ENCODE results near the gene VRK3. TPM values are rescaled to one million over a fixed set of nuclear protein-coding genes. Genes with fewer than 3 reads are reported as not detected.
A peak's percentile ranks its signal among the peaks of the same experiment; 100 is the strongest.

The VRK3 gene
- total RNA-seq, 1 experiment from 2014 or later = 46.3 TPM

- Mint-ChIP-seq H3K27ac (ENCODE audit: unreplicated experiment) (no peak overlapping the region), H3K4me3 (ENCODE audit: unreplicated experiment) (no peak overlapping the region), H3K4me1 (ENCODE audit: low read depth, unreplicated experiment) (peaks cover 9% of the 10 kb centered on the region), H3K36me3 (ENCODE audit: insufficient read depth, unreplicated experiment) (peaks cover 6% of the 10 kb centered on the region), H3K9me3 (ENCODE audit: unreplicated experiment) (no peaks in the 10 kb centered on the region), H3K27me3 (ENCODE audit: insufficient read depth, unreplicated experiment) (no peaks in the 10 kb centered on the region)
- no peak for DNase-seq
- BruUV-seq (replicated peaks) = no TSS peak
- ChIA-PET CTCF (no interaction called here), POLR2A (interaction anchor here (0.5 kb wide), 1 partner anchor 45 kb away, joined by 4 read pairs; no protein-coding TSS in a partner anchor)
- peaks cover 16% of the 10 kb centered on the region for H3K4me1 ChIP-seq
- H3K9me3 ChIP-seq = no peaks in the 10 kb centered on the region
- no peak overlapping the region for H3K4me3 ChIP-seq (ENCODE audit: low read depth, low read length)
- intact Hi-C loops (cut with micrococcal nuclease; ENCODE audit: unreplicated experiment) = no loop called here
- H3K27me3 ChIP-seq (replicated peaks; ENCODE audit: control insufficient read depth, insufficient read depth, low read length) = no peaks in the 10 kb centered on the region
- no peak for TF ChIP-seq CTCF (IDR thresholded peaks at IDR 0.05; ENCODE audit: insufficient read depth in 1 of 2, low read depth in 1 of 2, low read length in 1 of 2, severe bottlenecking in 1 of 2, unreplicated experiment in 1 of 2)
- H3K36me3 ChIP-seq (ENCODE audit: control insufficient read depth, insufficient read depth, low read length) = no peaks in the 10 kb centered on the region; the same call in 1 of the 2 replicates
These were observed 46.8 kb downstream of the VRK3 start for GRCh38 chr19:49978324-49978723.

- Mint-ChIP-seq H3K4me3 (ENCODE audit: unreplicated experiment) (no peak overlapping the region), H3K27me3 (ENCODE audit: insufficient read depth, unreplicated experiment) (no peaks in the 10 kb centered on the region), H3K4me1 (ENCODE audit: low read depth, unreplicated experiment) (peaks cover 9% of the 10 kb centered on the region), H3K36me3 (ENCODE audit: insufficient read depth, unreplicated experiment) (peaks cover 6% of the 10 kb centered on the region), H3K27ac (ENCODE audit: unreplicated experiment) (no peak overlapping the region), H3K9me3 (ENCODE audit: unreplicated experiment) (no peaks in the 10 kb centered on the region)
- no peak overlapping the region for H3K4me3 ChIP-seq (ENCODE audit: low read depth, low read length)
- H3K36me3 ChIP-seq (ENCODE audit: control insufficient read depth, insufficient read depth, low read length) = no peaks in the 10 kb centered on the region; the same call in 1 of the 2 replicates
- ChIA-PET CTCF (no interaction called here), POLR2A (interaction anchor here (1.0 kb wide), 1 partner anchor 101 kb away, joined by 3 read pairs; the partner anchor contains the start of gene AKT1S1)
- no TSS peak for BruUV-seq (replicated peaks)
- no peak for DNase-seq
- H3K9me3 ChIP-seq = no peaks in the 10 kb centered on the region
- intact Hi-C loops (cut with micrococcal nuclease; ENCODE audit: unreplicated experiment) = no loop called here
- no peak for TF ChIP-seq CTCF (IDR thresholded peaks at IDR 0.05; ENCODE audit: insufficient read depth in 1 of 2, low read depth in 1 of 2, low read length in 1 of 2, severe bottlenecking in 1 of 2, unreplicated experiment in 1 of 2)
- no peaks in the 10 kb centered on the region for H3K27me3 ChIP-seq (replicated peaks; ENCODE audit: control insufficient read depth, insufficient read depth, low read length)
- peaks cover 16% of the 10 kb centered on the region for H3K4me1 ChIP-seq
These were observed 47.3 kb downstream of the VRK3 start for GRCh38 chr19:49977881-49978280.

GRCh38 chr19:49977076-49977475 lies 48.1 kb downstream of the VRK3 start:
- ChIA-PET POLR2A (interaction anchor here (1.0 kb wide), 1 partner anchor 100 kb away, joined by 3 read pairs; the partner anchor contains the start of gene AKT1S1), CTCF (interaction anchor here (0.6 kb wide), 1 partner anchor 297 kb away, joined by 3 read pairs; no protein-coding TSS in a partner anchor)
- Histone ChIP-seq H3K9me3 (no peaks in the 10 kb centered on the region), H3K4me3 (ENCODE audit: low read depth, low read length) (no peak overlapping the region), H3K4me1 (peaks cover 12% of the 10 kb centered on the region), H3K36me3 (ENCODE audit: control insufficient read depth, insufficient read depth, low read length) (no peaks in the 10 kb centered on the region; the same call in 1 of the 2 replicates), H3K27me3 (replicated peaks; ENCODE audit: control insufficient read depth, insufficient read depth, low read length) (no peaks in the 10 kb centered on the region)
- Mint-ChIP-seq H3K9me3 (ENCODE audit: unreplicated experiment) (no peaks in the 10 kb centered on the region), H3K27me3 (ENCODE audit: insufficient read depth, unreplicated experiment) (no peaks in the 10 kb centered on the region), H3K36me3 (ENCODE audit: insufficient read depth, unreplicated experiment) (peaks cover 6% of the 10 kb centered on the region), H3K4me1 (ENCODE audit: low read depth, unreplicated experiment) (peaks cover 9% of the 10 kb centered on the region), H3K27ac (ENCODE audit: unreplicated experiment) (peak overlapping the region; percentile 77), H3K4me3 (ENCODE audit: unreplicated experiment) (no peak overlapping the region)
- no peak for TF ChIP-seq CTCF (IDR thresholded peaks at IDR 0.05; ENCODE audit: insufficient read depth in 1 of 2, low read depth in 1 of 2, low read length in 1 of 2, severe bottlenecking in 1 of 2, unreplicated experiment in 1 of 2)
- BruUV-seq (replicated peaks) = no TSS peak
- DNase-seq = no peak
- intact Hi-C loops (cut with micrococcal nuclease; ENCODE audit: unreplicated experiment) = no loop called here

All from Caco-2 (cell line).